Activated CD4-positive, alpha-beta T cell treated with anti-CD3 and anti-CD28 coated beads for 36 hours (primary cell): ENCODE measurements around the gene MAMLD1. TPM values are rescaled to one million over a fixed set of nuclear protein-coding genes. Genes with fewer than 3 reads are reported as not detected.

Source experiments
- ATAC-seq: fragments of 200-7000 bp; cut with Tn5 transposase; one replicate; pipeline ENCODE4 v1.10.0; 2021; ENCODE audit warnings: mild to moderate bottlenecking, moderate library complexity
- CTCF ChIA-PET: fragments of 350-600 bp; sonication (Branson Sonifier 250); formaldehyde crosslinking; loops from one replicate; lab custom pipeline; 2021; ENCODE audit warnings: antibody characterized with exemption; lab: Charles Lee
- POLR2A ChIA-PET: fragments of 350-600 bp; sonication (Branson Sonifier 250); formaldehyde crosslinking; loops from one replicate; lab custom pipeline; 2021; ENCODE audit warnings: antibody characterized with exemption, inconsistent platforms; lab: Charles Lee
- DNase-seq: peaks from one replicate; pipeline ENCODE4 v3.0.0-alpha.2; 2020
- H3K27ac Mint-ChIP-seq: one replicate; pipeline ENCODE4 v1.8.0; 2021; ENCODE audit warnings: mixed read lengths
- H3K27me3 Mint-ChIP-seq: one replicate; pipeline ENCODE4 v1.8.0; 2021; ENCODE audit warnings: mixed read lengths
- H3K36me3 Mint-ChIP-seq: one replicate; pipeline ENCODE4 v1.8.0; 2021; ENCODE audit warnings: low read depth, mixed read lengths
- H3K4me1 Mint-ChIP-seq: one replicate; pipeline ENCODE4 v1.8.0; 2021; ENCODE audit warnings: mixed read lengths
- H3K4me3 Mint-ChIP-seq: one replicate; pipeline ENCODE4 v1.8.0; 2021; ENCODE audit warnings: mild to moderate bottlenecking, moderate library complexity, mixed read lengths
- H3K9me3 Mint-ChIP-seq: one replicate; pipeline ENCODE4 v1.8.0; 2021; ENCODE audit warnings: low read depth, mixed read lengths
- intact Hi-C, 2 experiments: fragments of 100-400 bp; cut with DNase I in 1 of 2; cut with micrococcal nuclease in 1 of 2; formaldehyde crosslinking; loops; one replicate each; pipeline versions ENCODE4 v1.14.2 to v1.15.1; 2022 to 2024; cut with DNase I, micrococcal nuclease
- total RNA-seq, 2 experiments: library from RNA; stranded (reverse); gene quantifications; one replicate each; pipeline ENCODE4 v1.2.3, GENCODE V29; 2021

Gene MAMLD1
- total RNA-seq, 2 experiments from 2014 or later = 1.5 to 1.6 TPM

- intact Hi-C loops = no loop called here
- H3K9me3 Mint-ChIP-seq = no peaks in the 10 kb centered on the region
- DNase-seq (no peak), ATAC-seq (no peak)
- no peaks in the 10 kb centered on the region for H3K36me3 Mint-ChIP-seq
- no peaks in the 10 kb centered on the region for H3K4me1 Mint-ChIP-seq
- POLR2A ChIA-PET = no interaction called here
- CTCF ChIA-PET = no interaction called here
- no peaks in the 10 kb centered on the region for H3K27me3 Mint-ChIP-seq
- no peak overlapping the region for H3K4me3 Mint-ChIP-seq
- no peak overlapping the region for H3K27ac Mint-ChIP-seq
Observed at GRCh38 chrX:150506486-150506885, 143.4 kb downstream of the MAMLD1 start.

- no peaks in the 10 kb centered on the region for H3K36me3 Mint-ChIP-seq
- ChIA-PET CTCF (no interaction called here), POLR2A (no interaction called here)
- no peaks in the 10 kb centered on the region for H3K4me1 Mint-ChIP-seq
- no peaks in the 10 kb centered on the region for H3K27me3 Mint-ChIP-seq
- no peaks in the 10 kb centered on the region for H3K9me3 Mint-ChIP-seq
- DNase-seq (no peak), ATAC-seq (no peak)
- no peak overlapping the region for H3K27ac Mint-ChIP-seq
- H3K4me3 Mint-ChIP-seq = no peak overlapping the region
- intact Hi-C loops = no loop called here
Observed at GRCh38 chrX:150507251-150507856, 144.2 kb downstream of the MAMLD1 start.

GRCh38 chrX:150508018-150508417, 144.9 kb downstream of the MAMLD1 start:
- POLR2A ChIA-PET = no interaction called here
- intact Hi-C loops = no loop called here
- ATAC-seq = no peak
- Mint-ChIP-seq H3K27ac (no peak overlapping the region), H3K36me3 (no peaks in the 10 kb centered on the region), H3K27me3 (no peaks in the 10 kb centered on the region), H3K4me1 (no peaks in the 10 kb centered on the region), H3K9me3 (no peaks in the 10 kb centered on the region), H3K4me3 (no peak overlapping the region)
- no peak for DNase-seq
- CTCF ChIA-PET = no interaction called here

GRCh38 chrX:150508451-150509367, 145.6 kb downstream of the MAMLD1 start:
- ATAC-seq = no peak
- no peaks in the 10 kb centered on the region for H3K9me3 Mint-ChIP-seq
- DNase-seq = no peak
- no peak overlapping the region for H3K4me3 Mint-ChIP-seq
- H3K27me3 Mint-ChIP-seq = no peaks in the 10 kb centered on the region
- no peak overlapping the region for H3K27ac Mint-ChIP-seq
- intact Hi-C loops = no loop called here
- CTCF ChIA-PET = no interaction called here
- H3K36me3 Mint-ChIP-seq = no peaks in the 10 kb centered on the region
- H3K4me1 Mint-ChIP-seq = no peaks in the 10 kb centered on the region
- POLR2A ChIA-PET = no interaction called here

- ChIA-PET POLR2A (no interaction called here), CTCF (interaction anchor here (0.8 kb wide), 1 partner anchor 163 kb away, joined by 4 read pairs; no protein-coding TSS in a partner anchor)
- intact Hi-C loops = no loop called here
- Mint-ChIP-seq H3K27ac (no peak overlapping the region), H3K4me3 (no peak overlapping the region), H3K4me1 (no peaks in the 10 kb centered on the region), H3K9me3 (no peaks in the 10 kb centered on the region), H3K27me3 (no peaks in the 10 kb centered on the region), H3K36me3 (no peaks in the 10 kb centered on the region)
- ATAC-seq (no peak), DNase-seq (no peak)
Observed at GRCh38 chrX:150509703-150510102, 146.6 kb downstream of the MAMLD1 start.

- POLR2A ChIA-PET = no interaction called here
Observed at GRCh38 chrX:150512461-150512901, 149.4 kb downstream of the MAMLD1 start.

GRCh38 chrX:150513544-150513943, 150.4 kb downstream of the MAMLD1 start:
- ATAC-seq (no peak), DNase-seq (no peak)
- no peak overlapping the region for H3K27ac Mint-ChIP-seq
- no peak overlapping the region for H3K4me3 Mint-ChIP-seq
- POLR2A ChIA-PET = no interaction called here
- no peaks in the 10 kb centered on the region for H3K4me1 Mint-ChIP-seq
- intact Hi-C loops = no loop called here
- CTCF ChIA-PET = no interaction called here
- no peaks in the 10 kb centered on the region for H3K9me3 Mint-ChIP-seq
- H3K36me3 Mint-ChIP-seq = no peaks in the 10 kb centered on the region
- no peaks in the 10 kb centered on the region for H3K27me3 Mint-ChIP-seq

More at GRCh38 chrX:150512461-150512901, 149.4 kb downstream of the MAMLD1 start:
- Mint-ChIP-seq H3K9me3 (no peaks in the 10 kb centered on the region), H3K36me3 (no peaks in the 10 kb centered on the region), H3K4me3 (no peak overlapping the region), H3K4me1 (no peaks in the 10 kb centered on the region), H3K27ac (no peak overlapping the region), H3K27me3 (no peaks in the 10 kb centered on the region)
- DNase-seq (no peak), ATAC-seq (no peak)
- intact Hi-C loops = no loop called here
- CTCF ChIA-PET = interaction anchor here (0.7 kb wide), 1 partner anchor 8 kb away, joined by 3 read pairs; no protein-coding TSS in a partner anchor

GRCh38 chrX:150514462-150514861, 151.3 kb downstream of the MAMLD1 start:
- Mint-ChIP-seq H3K4me3 (no peak overlapping the region), H3K36me3 (no peaks in the 10 kb centered on the region), H3K27me3 (no peaks in the 10 kb centered on the region), H3K4me1 (no peaks in the 10 kb centered on the region), H3K27ac (no peak overlapping the region), H3K9me3 (no peaks in the 10 kb centered on the region)
- POLR2A ChIA-PET = no interaction called here
- no peak for DNase-seq
- intact Hi-C loops = no loop called here
- CTCF ChIA-PET = no interaction called here
- no peak for ATAC-seq

GRCh38 chrX:150515801-150516200, 152.7 kb downstream of the MAMLD1 start:
- no peaks in the 10 kb centered on the region for H3K27me3 Mint-ChIP-seq
- DNase-seq = no peak
- no peak overlapping the region for H3K27ac Mint-ChIP-seq
- H3K36me3 Mint-ChIP-seq = no peaks in the 10 kb centered on the region
- H3K4me3 Mint-ChIP-seq = no peak overlapping the region
- H3K4me1 Mint-ChIP-seq = no peaks in the 10 kb centered on the region
- H3K9me3 Mint-ChIP-seq = no peaks in the 10 kb centered on the region
- ChIA-PET POLR2A (no interaction called here), CTCF (no interaction called here)
- ATAC-seq = no peak
- intact Hi-C loops = no loop called here

GRCh38 chrX:150517303-150517910, 154.3 kb downstream of the MAMLD1 start:
- no peak for ATAC-seq
- ChIA-PET POLR2A (no interaction called here), CTCF (interaction anchor here (0.6 to 0.8 kb wide), 3 partner anchors 26 to 155 kb away, joined by 3 read pairs; no protein-coding TSS in a partner anchor)
- DNase-seq = no peak
- H3K4me3 Mint-ChIP-seq = no peak overlapping the region
- intact Hi-C loops = no loop called here
- H3K36me3 Mint-ChIP-seq = no peaks in the 10 kb centered on the region
- no peak overlapping the region for H3K27ac Mint-ChIP-seq
- no peaks in the 10 kb centered on the region for H3K9me3 Mint-ChIP-seq
- no peaks in the 10 kb centered on the region for H3K4me1 Mint-ChIP-seq
- no peaks in the 10 kb centered on the region for H3K27me3 Mint-ChIP-seq

- H3K36me3 Mint-ChIP-seq = no peaks in the 10 kb centered on the region
- no peak for ATAC-seq
- no peak overlapping the region for H3K27ac Mint-ChIP-seq
- ChIA-PET POLR2A (no interaction called here), CTCF (interaction anchor here (1.1 kb wide), 1 partner anchor 24 kb away, joined by 4 read pairs; no protein-coding TSS in a partner anchor)
- H3K27me3 Mint-ChIP-seq = no peaks in the 10 kb centered on the region
- intact Hi-C loops = no loop called here
- no peak for DNase-seq
- no peaks in the 10 kb centered on the region for H3K9me3 Mint-ChIP-seq
- no peak overlapping the region for H3K4me3 Mint-ChIP-seq
- H3K4me1 Mint-ChIP-seq = no peaks in the 10 kb centered on the region
Observed at GRCh38 chrX:150522494-150522893, 159.4 kb downstream of the MAMLD1 start.
